Stimulated activated CD8-positive, alpha-beta memory T cell treated with anti-CD3 and anti-CD28 coated beads, Interleukin-4, amount 100 ng/mL, for 4 hours (primary cell): ENCODE results near the gene CRACDL.

ENCODE experiments used
- DNase-seq, 2 donors: peaks; one replicate each; pipeline ENCODE4 v3.0.0-alpha.2; 2020; ENCODE audit warnings: low read depth in 2 of 2, low spot score in 1 of 2

The CRACDL gene

GRCh38 chr2:98924910-98925309 is 11.1 kb downstream of the CRACDL start:
- no peak for DNase-seq

- DNase-seq: no peak
Measured at GRCh38 chr2:98924038-98924830, 11.8 kb downstream of the CRACDL start.

GRCh38 chr2:98923244-98923940 is 12.6 kb downstream of the CRACDL start:
- no peak for DNase-seq

GRCh38 chr2:98921062-98921461 is 15.0 kb downstream of the CRACDL start:
- no peak for DNase-seq

- no peak for DNase-seq
Measured at GRCh38 chr2:98917031-98917471, 19.0 kb downstream of the CRACDL start.

- DNase-seq: no peak
Measured at GRCh38 chr2:98915751-98916358, 20.2 kb downstream of the CRACDL start.

GRCh38 chr2:98914713-98915580 is 21.1 kb downstream of the CRACDL start:
- DNase-seq: no peak

- no peak for DNase-seq
Measured at GRCh38 chr2:98913916-98914712, 21.9 kb downstream of the CRACDL start.

- no peak for DNase-seq
Measured at GRCh38 chr2:98912957-98913915, 22.8 kb downstream of the CRACDL start.

GRCh38 chr2:98912221-98912851 is 23.7 kb downstream of the CRACDL start:
- DNase-seq: no peak

- no peak for DNase-seq
Measured at GRCh38 chr2:98911376-98912154, 24.5 kb downstream of the CRACDL start.

GRCh38 chr2:98911126-98911375 is 25.0 kb downstream of the CRACDL start:
- DNase-seq: no peak

GRCh38 chr2:98910349-98911125 is 25.5 kb downstream of the CRACDL start:
- DNase-seq: no peak

- DNase-seq: no peak
Measured at GRCh38 chr2:98909317-98910211, 26.5 kb downstream of the CRACDL start.

- no peak for DNase-seq
Measured at GRCh38 chr2:98908931-98909316, 27.1 kb downstream of the CRACDL start.
